ENCODE data around the gene ZMIZ2. TPM values are rescaled to one million over a fixed set of nuclear protein-coding genes. Genes with fewer than 3 reads are reported as not detected.
A peak's percentile ranks its signal among the peaks of the same experiment; 100 is the strongest.

ZMIZ2 gene
- total and polyA plus RNA-seq, 7 donors = 11.7 to 32.9 (median 25.0) TPM

- intact Hi-C loops (cut with DNase I) = loop anchor here (5.0 to 10.0 kb wide), 2 partner anchors 42 to 156 kb away; no protein-coding TSS in a partner anchor
- TF ChIP-seq CTCF (IDR thresholded peaks at IDR 0.05) = no peak
- ATAC-seq = no peak
- Histone ChIP-seq H3K9me3 (no peaks in the 10 kb centered on the region), H3K4me3 (no peak overlapping the region), H3K27ac (no peak overlapping the region), H3K36me3 (ENCODE audit: insufficient read depth in 1 of 2, low read depth in 1 of 2) (peaks cover 0 to 5% of the 10 kb centered on the region in 2 donors), H3K27me3 (ENCODE audit: insufficient read depth in 3 of 3, low read length in 2 of 3) (no peaks in the 10 kb centered on the region), H3K4me1 (peaks cover 21% of the 10 kb centered on the region)
- WGBS, 3 donors = 85 to 96% (median 93%) methylated on average over 3 of the region's 3 CpGs
- DNase-seq = no peak
Measured at GRCh38 chr7:44750424-44750823, 1.8 kb downstream of the ZMIZ2 start.

GRCh38 chr7:44750921-44751571 is 2.4 kb downstream of the ZMIZ2 start:
- Histone ChIP-seq H3K9me3 (no peaks in the 10 kb centered on the region), H3K27me3 (ENCODE audit: insufficient read depth in 3 of 3, low read length in 2 of 3) (no peaks in the 10 kb centered on the region), H3K27ac (no peak overlapping the region), H3K4me3 (no peak overlapping the region), H3K36me3 (ENCODE audit: insufficient read depth in 1 of 2, low read depth in 1 of 2) (peaks cover 0 to 5% of the 10 kb centered on the region in 2 donors), H3K4me1 (peaks cover 24% of the 10 kb centered on the region)
- intact Hi-C loops (cut with DNase I) = loop anchor here (5.0 to 10.0 kb wide), 2 partner anchors 41 to 156 kb away; no protein-coding TSS in a partner anchor
- ATAC-seq = no peak
- no peak for DNase-seq
- no peak for TF ChIP-seq CTCF (IDR thresholded peaks at IDR 0.05)
- WGBS, 3 donors = 42 to 59% (median 48%) methylated on average over 6 of the region's 6 CpGs

- Histone ChIP-seq H3K9me3 (no peaks in the 10 kb centered on the region), H3K27ac (no peak overlapping the region), H3K4me1 (peaks cover 24% of the 10 kb centered on the region), H3K4me3 (no peak overlapping the region), H3K36me3 (ENCODE audit: insufficient read depth in 1 of 2, low read depth in 1 of 2) (peaks cover 0 to 15% of the 10 kb centered on the region in 2 donors), H3K27me3 (ENCODE audit: insufficient read depth in 3 of 3, low read length in 2 of 3) (no peaks in the 10 kb centered on the region)
- TF ChIP-seq CTCF (IDR thresholded peaks at IDR 0.05) = no peak
- ATAC-seq = no peak
- 88 to 93% (median 92%) methylated on average over 2 of the region's 2 CpGs for WGBS, 3 donors
- intact Hi-C loops (cut with DNase I) = loop anchor here (5.0 to 10.0 kb wide), 2 partner anchors 39 to 158 kb away; no protein-coding TSS in a partner anchor
- DNase-seq = no peak
Measured at GRCh38 chr7:44752822-44753221, 4.2 kb downstream of the ZMIZ2 start.

- ATAC-seq (peak in 2 of 4 donors; percentile 8 to 16), DNase-seq (no peak)
- Histone ChIP-seq H3K27me3 (ENCODE audit: insufficient read depth in 3 of 3, low read length in 2 of 3) (no peaks in the 10 kb centered on the region), H3K4me1 (peaks cover 16% of the 10 kb centered on the region), H3K27ac (no peak overlapping the region), H3K4me3 (no peak overlapping the region), H3K9me3 (no peaks in the 10 kb centered on the region), H3K36me3 (ENCODE audit: insufficient read depth in 1 of 2, low read depth in 1 of 2) (peaks cover 0 to 36% of the 10 kb centered on the region in 2 donors)
- 86 to 91% (median 86%) methylated on average over 11 of the region's 11 CpGs for WGBS, 3 donors
- no peak for TF ChIP-seq CTCF (IDR thresholded peaks at IDR 0.05)
- intact Hi-C loops (cut with DNase I) = loop anchor here (5.0 to 10.0 kb wide), 2 partner anchors 37 to 160 kb away; no protein-coding TSS in a partner anchor
Measured at GRCh38 chr7:44754802-44755697, 6.4 kb downstream of the ZMIZ2 start.
